HCT116 (cell line): Measurements from ENCODE around the gene KCNJ10. TPM values are rescaled to one million over a fixed set of nuclear protein-coding genes. Genes with fewer than 3 reads are reported as not detected.
A peak's percentile ranks its signal among the peaks of the same experiment; 100 is the strongest.

Experiments used
- ATAC-seq: fragments of 200-7000 bp; cut with Tn5 transposase; 2 replicates; pipeline ENCODE4 v1.9.1; 2020; ENCODE audit warnings: mild to moderate bottlenecking, moderate library complexity
- BruUV-seq: library from RNA; stranded (reverse); fragments of 400-500 nt; replicated peaks from 2 replicates; lab custom pipeline; 2021; lab: Mats Ljungman, UMichigan
- CTCF ChIA-PET: fragments of 300-600 bp; sonication (Branson Sonifier 250); formaldehyde crosslinking; loops from one replicate; lab custom pipeline; 2021; ENCODE audit warnings: antibody characterized with exemption; lab: Charles Lee
- POLR2A ChIA-PET: fragments of 300-600, 350-600 bp; sonication (Branson Sonifier 250); formaldehyde crosslinking; loops from one replicate; lab custom pipeline; 2021; ENCODE audit warnings: antibody characterized with exemption; lab: Charles Lee
- RAD21 ChIA-PET, 2 experiments: fragments of 300-600 bp; sonication (Branson Sonifier 250); formaldehyde crosslinking; loops; one replicate each; lab custom pipeline; 2023; ENCODE audit warnings: low total read pairs in 2 of 2; ENCODE audit not compliant: uncharacterized antibody in 2 of 2, unreplicated experiment in 2 of 2, low non-redundant PET in 1 of 2; lab: Charles Lee
- DNase-seq: peaks from one replicate; pipeline ENCODE4 v3.0.0-alpha.2; 2010; ENCODE audit warnings: low read depth, low spot score
- H2AFZ ChIP-seq: fragments of 200-600 bp; shearing (Covaris generic), sonication (generic); 2 replicates; pipeline ENCODE4 v1.6.1; 2017; ENCODE audit warnings: low read depth, mixed run types, mixed read lengths, antibody characterized with exemption, low read length; ENCODE audit not compliant: poor library complexity, severe bottlenecking
- H3K27ac ChIP-seq: 2 replicates; pipeline ENCODE4 v1.5.1; 2012; ENCODE audit warnings: low read depth, low read length
- H3K27me3 ChIP-seq: fragments of 200-600 bp; sonication (generic); 2 replicates; pipeline ENCODE4 v1.6.1; 2016; ENCODE audit warnings: mixed run types, low read length, mixed read lengths; ENCODE audit not compliant: insufficient read depth
- H3K36me3 ChIP-seq, 2 experiments: fragments of 200-500 bp in 1 of 2; fragments of 200-600 bp in 1 of 2; sonication (Bioruptor generic) in 1 of 2; sonication (generic) in 1 of 2; 2 replicates each; pipeline versions ENCODE4 v1.5.1 to v1.6.1; 2014 to 2016; ENCODE audit warnings: low read length in 2 of 2, inconsistent platforms in 1 of 2, mixed read lengths in 1 of 2, mixed run types in 1 of 2; ENCODE audit not compliant: insufficient read depth in 2 of 2, control insufficient read depth in 1 of 2
- H3K4me1 ChIP-seq, 2 experiments: fragments of 200-600 bp in 1 of 2; sonication (generic) in 1 of 2; 2 replicates each; pipeline versions ENCODE4 v1.5.1 to v1.6.1; 2012 to 2017; ENCODE audit warnings: low read length in 2 of 2, inconsistent platforms in 1 of 2, mild to moderate bottlenecking in 1 of 2, mixed read lengths in 1 of 2, mixed run types in 1 of 2, moderate library complexity in 1 of 2; ENCODE audit not compliant: insufficient read depth in 2 of 2, control insufficient read depth in 1 of 2
- H3K4me2 ChIP-seq: fragments of 200-600 bp; sonication (generic); 2 replicates; pipeline ENCODE4 v1.6.1; 2017; ENCODE audit warnings: mixed run types, low read length, mixed read lengths
- H3K4me3 ChIP-seq, 2 experiments: fragments of 200-600 bp in 1 of 2; sonication (generic) in 1 of 2; replicated peaks in 1 of 2; 2 replicates each; pipeline ENCODE4 v1.5.1; 2011 to 2016; ENCODE audit warnings: low read length in 2 of 2, control low read depth in 1 of 2, low read depth in 1 of 2, mild to moderate bottlenecking in 1 of 2, mixed read lengths in 1 of 2, mixed run types in 1 of 2
- H3K79me2 ChIP-seq: fragments of 200-600 bp; sonication (generic); 2 replicates; pipeline ENCODE4 v1.6.1; 2017; ENCODE audit warnings: mild to moderate bottlenecking, mixed run types, low read length, moderate library complexity, mixed read lengths; ENCODE audit not compliant: insufficient read depth
- H3K9ac ChIP-seq: fragments of 200-600 bp; sonication (generic); 2 replicates; pipeline ENCODE4 v1.6.1; 2016; ENCODE audit warnings: low read length, mixed read lengths
- H3K9me2 ChIP-seq: fragments of 200-600 bp; sonication (generic), shearing (Covaris generic); 2 replicates; pipeline ENCODE4 v1.6.1; 2017; ENCODE audit warnings: mixed run types, mild to moderate bottlenecking, moderate library complexity; ENCODE audit not compliant: insufficient read depth
- H3K9me3 ChIP-seq, 2 experiments: fragments of 200-500 bp in 1 of 2; fragments of 200-600 bp in 1 of 2; sonication (Bioruptor generic) in 1 of 2; sonication (generic) in 1 of 2; 2 replicates each; pipeline ENCODE4 v1.6.1; 2014 to 2017; ENCODE audit warnings: low read length in 2 of 2, mixed read lengths in 2 of 2, inconsistent platforms in 1 of 2, low read depth in 1 of 2, mild to moderate bottlenecking in 1 of 2, mixed run types in 1 of 2, moderate library complexity in 1 of 2; ENCODE audit not compliant: control insufficient read depth in 1 of 2, insufficient read depth in 1 of 2
- H4K20me1 ChIP-seq: fragments of 200-600 bp; sonication (generic), shearing (Covaris generic); 2 replicates; pipeline ENCODE4 v1.6.1; 2017; ENCODE audit warnings: mixed run types, mild to moderate bottlenecking, moderate library complexity; ENCODE audit not compliant: insufficient read depth
- ATF3 ChIP-seq: IDR thresholded peaks from 2 replicates; pipeline ENCODE4 v1.6.1; 2012
- CBX3 ChIP-seq: IDR thresholded peaks from 2 replicates; pipeline ENCODE4 v1.6.1; 2012; ENCODE audit warnings: low read depth
- CEBPB ChIP-seq: IDR thresholded peaks from 2 replicates; pipeline ENCODE4 v1.6.1; 2012; ENCODE audit warnings: low read depth
- CTCF ChIP-seq, 3 experiments: fragments of 200-600 bp in 1 of 3; sonication (generic) in 1 of 3; IDR thresholded peaks in 2 of 3; conservative IDR thresholded peaks in 1 of 3; 2 replicates each; pipeline ENCODE4 v1.5.1; 2012 to 2017; ENCODE audit warnings: low read depth in 2 of 3, low read length in 2 of 3, antibody characterized with exemption in 1 of 3, borderline replicate concordance in 1 of 3, control low read depth in 1 of 3, mild to moderate bottlenecking in 1 of 3, mixed read lengths in 1 of 3, mixed run types in 1 of 3, moderate library complexity in 1 of 3; ENCODE audit not compliant: insufficient read depth in 1 of 3
- EGR1 ChIP-seq: IDR thresholded peaks from 2 replicates; pipeline ENCODE4 v1.6.1; 2012; ENCODE audit warnings: low read depth
- ELF1 ChIP-seq: IDR thresholded peaks from 2 replicates; pipeline ENCODE4 v1.6.1; 2012; ENCODE audit warnings: low read depth, borderline replicate concordance
- EZH2 ChIP-seq: fragments of 200-600 bp; sonication (generic); IDR thresholded peaks from 2 replicates; pipeline ENCODE4 v1.6.1; 2017; ENCODE audit warnings: antibody characterized with exemption, mixed run types
- EZH2phosphoT487 ChIP-seq: fragments of 200-600 bp; IDR thresholded peaks from 2 replicates; pipeline ENCODE4 v1.6.1; 2018; ENCODE audit warnings: antibody characterized with exemption, borderline replicate concordance
- FOSL1 ChIP-seq: IDR thresholded peaks from 2 replicates; pipeline ENCODE4 v1.6.1; 2012; ENCODE audit warnings: low read depth
- JUND ChIP-seq: IDR thresholded peaks from 2 replicates; pipeline ENCODE4 v1.6.1; 2012
- MAX ChIP-seq: IDR thresholded peaks from 2 replicates; pipeline ENCODE4 v1.6.1; 2012
- POLR2A ChIP-seq: IDR thresholded peaks from 2 replicates; pipeline ENCODE4 v1.7.0; 2011; ENCODE audit warnings: borderline replicate concordance; ENCODE audit not compliant: insufficient read depth, insufficient read length; ENCODE audit errors: extremely low read depth
- POLR2AphosphoS5 ChIP-seq: IDR thresholded peaks from 2 replicates; pipeline ENCODE4 v1.6.1; 2011; ENCODE audit warnings: mild to moderate bottlenecking, low read depth, low read length, moderate library complexity
- RAD21 ChIP-seq: IDR thresholded peaks from 2 replicates; pipeline ENCODE4 v1.6.1; 2012; ENCODE audit warnings: low read depth, mild to moderate bottlenecking
- SIN3A ChIP-seq: IDR thresholded peaks from 2 replicates; pipeline ENCODE4 v1.6.1; 2012; ENCODE audit warnings: low read depth
- SP1 ChIP-seq: IDR thresholded peaks from 2 replicates; pipeline ENCODE4 v1.6.1; 2012; ENCODE audit warnings: low read depth
- SRF ChIP-seq: IDR thresholded peaks from 2 replicates; pipeline ENCODE4 v1.6.1; 2012; ENCODE audit warnings: low read depth
- TCF7L2 ChIP-seq: IDR thresholded peaks from 2 replicates; pipeline ENCODE4 v1.7.0; 2011; ENCODE audit warnings: borderline replicate concordance, inconsistent platforms; ENCODE audit not compliant: insufficient read depth, insufficient read length; ENCODE audit errors: extremely low read depth
- YY1 ChIP-seq: IDR thresholded peaks from 2 replicates; pipeline ENCODE4 v1.6.1; 2011; ENCODE audit warnings: low read length, low read depth, moderate library complexity, mild to moderate bottlenecking; ENCODE audit not compliant: insufficient replicate concordance; ENCODE audit errors: extremely low read depth
- ZBTB33 ChIP-seq: IDR thresholded peaks from 2 replicates; pipeline ENCODE4 v1.6.1; 2011; ENCODE audit warnings: mild to moderate bottlenecking, low read length, moderate library complexity; ENCODE audit not compliant: insufficient replicate concordance; ENCODE audit errors: extremely low read depth
- ZFX ChIP-seq: fragments of 450-650 bp; IDR thresholded peaks from 2 replicates; pipeline ENCODE4 v1.6.1; 2017
- ZNF274 ChIP-seq: fragments of 200-500 bp; sonication (Bioruptor generic); IDR thresholded peaks from 2 replicates; pipeline ENCODE4 v1.6.1; 2014; ENCODE audit warnings: mild to moderate bottlenecking, low read depth, low read length, inconsistent platforms
- intact Hi-C: fragments of 100-400 bp; cut with micrococcal nuclease; formaldehyde crosslinking; loops from 2 replicates; pipeline ENCODE4 v1.10.0; 2022
- total RNA-seq: library from RNA; stranded (reverse); gene quantifications from one replicate; pipeline ENCODE4 v1.2.1, GENCODE V29; 2021; ENCODE audit not compliant: unreplicated experiment

KCNJ10 gene
- total RNA-seq, 1 experiment from 2014 or later: 0.57 TPM

GRCh38 chr1:160031365-160032164, 38.4 kb downstream of the KCNJ10 start, which contains the start of gene PIGM:
Gene PIGM (minus strand): TSS chr1:160031990. CDS start chr1:160031739, 251 bp downstream.
- ChIA-PET RAD21 (no interaction called here), CTCF (interaction anchor here (0.5 to 2.9 kb wide), 3 partner anchors 14 to 1148 kb away, joined by 4 to 9 read pairs (median 6); no protein-coding TSS in a partner anchor), POLR2A (no interaction called here)
- Histone ChIP-seq H4K20me1 (no peaks in the 10 kb centered on the region), H3K9me2 (no peaks in the 10 kb centered on the region), H3K9me3 (no peaks in the 10 kb centered on the region), H3K36me3 (no peaks in the 10 kb centered on the region), H3K4me2 (peak within 1 kb of the TSS; percentile 95), H2AFZ (peak within 1 kb of the TSS; percentile 75), H3K27ac (peak within 1 kb of the TSS; percentile 62), H3K9ac (peak within 1 kb of the TSS; percentile 65), H3K4me3 (peak within 1 kb of the TSS; percentile 81 to 87), H3K27me3 (no peaks in the 10 kb centered on the region), H3K4me1 (peaks cover 5 to 18% of the 10 kb centered on the region in 2 experiments; a peak in 3 of 4 replicates), H3K79me2 (peaks cover 19% of the 10 kb centered on the region)
- DNase-seq (peak; percentile 93), ATAC-seq (peak; percentile 98)
- TSS peak; percentile 71 for BruUV-seq
- intact Hi-C loops: loop anchor here (1.0 kb wide), 1 partner anchor 251 kb away; the partner anchor contains the start of gene DUSP23
- TF ChIP-seq JUND (peak; percentile 64; the same call in 1 of the 2 replicates), TCF7L2 (peak; percentile 77), RAD21 (no peak), CTCF (IDR thresholded peaks at IDR 0.05 in 2 of 3, conservative IDR thresholded peaks at IDR 0.05 in 1 of 3; ENCODE audit: borderline replicate concordance in 1 of 3, insufficient read depth in 1 of 3, low read depth in 2 of 3, low read length in 2 of 3) (no peak), ELF1 (peak; percentile 77), SRF (no peak), EZH2phosphoT487 (no peak), MAX (peak; percentile 82), FOSL1 (no peak), YY1 (peak; percentile 85), SIN3A (peak; percentile 69), POLR2AphosphoS5 (peak; percentile 88), ZNF274 (no peak), CEBPB (no peak), SP1 (peak; percentile 98), CBX3 (0 out of 2 replicates have a peak, but pooled peaks have one; percentile 77), ZBTB33 (no peak), EZH2 (no peak), ATF3 (no peak), ZFX (no peak), EGR1 (peak; percentile 89), POLR2A (peak; percentile 51)
